Tibial artery (tissue), 4 donors: ENCODE results near the gene CSNK1D.
A peak's percentile ranks its signal among the peaks of the same experiment; 100 is the strongest.

Source experiments
- DNase-seq, 2 donors: peaks; one replicate each; pipeline ENCODE4 v3.0.0-alpha.2; 2019
- H3K27ac ChIP-seq, 2 donors: fragments of 200-600 bp; sonication (generic) in 1 of 2; 1 replicate in 1 of 2; 2 replicates in 1 of 2; pipeline ENCODE4 v1.5.1; 2018 to 2019; ENCODE audit warnings: mild to moderate bottlenecking in 1 of 2
- H3K27me3 ChIP-seq, 2 donors: fragments of 200-600 bp; sonication (generic) in 1 of 2; one replicate each; pipeline versions ENCODE4 v1.5.1 to v1.6.0; 2016 to 2019
- H3K36me3 ChIP-seq, 3 donors: fragments of 200-600 bp; sonication (generic) in 2 of 3; one replicate each; pipeline ENCODE4 v1.5.1; 2016 to 2019; ENCODE audit warnings: mild to moderate bottlenecking in 2 of 3
- H3K4me1 ChIP-seq, 4 donors: fragments of 200-600 bp; sonication (generic) in 2 of 4; 1 replicate in 3 of 4; 2 replicates in 1 of 4; pipeline ENCODE4 v1.5.1; 2016 to 2019
- H3K4me3 ChIP-seq, 2 donors: fragments of 200-600 bp; sonication (generic) in 1 of 2; 1 replicate in 1 of 2; 2 replicates in 1 of 2; pipeline ENCODE4 v1.5.1; 2018 to 2019; ENCODE audit warnings: mild to moderate bottlenecking in 2 of 2
- H3K9me3 ChIP-seq, 3 donors: fragments of 200-600 bp; sonication (generic) in 1 of 3; one replicate each; pipeline ENCODE4 v1.5.1; 2016 to 2019
- intact Hi-C: fragments of 100-400 bp; cut with DNase I; formaldehyde crosslinking; loops from one replicate; pipeline ENCODE4 v1.15.0; 2023; ENCODE audit warnings: low total_unique reads
- TF ChIP-seq, protein P1 (sequence below), 2 experiments: fragments of 200-600 bp in 1 of 2; fragments of 450-650 bp in 1 of 2; IDR thresholded peaks; one replicate each; pipeline ENCODE4 v1.5.1; 2017 to 2019; ENCODE audit warnings: antibody characterized with exemption in 2 of 2, mild to moderate bottlenecking in 1 of 2, moderate library complexity in 1 of 2

Gene CSNK1D

DNA sequence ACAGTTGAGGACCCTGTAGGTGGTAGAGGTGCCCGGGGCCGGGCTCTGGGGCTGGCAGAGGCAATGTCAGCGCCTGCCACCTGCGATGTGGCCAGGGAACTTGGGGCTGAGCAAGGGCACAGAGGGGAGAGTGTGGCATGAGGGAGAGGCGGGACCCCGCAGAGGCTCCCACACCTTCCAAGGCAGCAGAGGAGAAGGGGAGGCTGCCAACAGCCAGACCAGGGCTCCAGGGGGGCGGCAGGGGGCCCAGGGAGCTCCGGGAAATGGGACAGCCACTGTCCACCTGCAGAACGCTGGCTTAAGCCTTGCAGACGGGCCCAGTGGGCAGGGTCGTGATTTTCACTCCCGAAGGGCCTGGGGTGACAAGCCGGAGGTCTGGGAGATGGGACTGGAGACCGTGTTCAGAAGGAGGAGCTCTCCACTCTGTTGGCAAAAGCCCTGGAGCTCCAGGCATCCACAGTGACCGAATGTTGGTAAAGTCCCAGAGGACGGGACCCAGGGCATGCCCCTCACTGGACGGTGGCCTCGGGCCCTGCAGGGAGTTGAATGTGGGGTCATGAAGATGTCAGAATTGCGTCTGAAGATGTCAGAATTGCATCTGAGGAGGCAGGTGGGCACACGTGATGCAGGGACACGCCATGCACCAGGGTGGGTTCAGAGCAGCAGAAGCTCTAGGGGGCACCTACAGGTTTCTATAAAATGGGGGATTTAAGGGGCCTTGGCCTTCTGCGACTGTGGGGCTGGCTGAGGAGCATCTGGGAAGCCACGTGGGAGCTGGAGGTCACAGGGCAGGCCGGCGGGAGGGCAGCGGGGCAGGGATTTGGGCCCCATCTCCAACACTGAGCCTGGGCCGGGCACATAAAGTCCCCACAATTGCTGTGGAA is 25.3 kb upstream of the CSNK1D start:
- DNase-seq: no peak
- Histone ChIP-seq H3K27ac (peak overlapping the region; percentile 74 to 78), H3K4me3 (peak overlapping the region; percentile 48 to 59), H3K4me1 (peaks cover 0 to 38% (median 27%) of the 10 kb centered on the region in 4 donors), H3K9me3 (no peaks in the 10 kb centered on the region), H3K27me3 (peaks cover 0 to 31% of the 10 kb centered on the region in 2 donors), H3K36me3 (no peaks in the 10 kb centered on the region)
- TF ChIP-seq, protein P1, sequence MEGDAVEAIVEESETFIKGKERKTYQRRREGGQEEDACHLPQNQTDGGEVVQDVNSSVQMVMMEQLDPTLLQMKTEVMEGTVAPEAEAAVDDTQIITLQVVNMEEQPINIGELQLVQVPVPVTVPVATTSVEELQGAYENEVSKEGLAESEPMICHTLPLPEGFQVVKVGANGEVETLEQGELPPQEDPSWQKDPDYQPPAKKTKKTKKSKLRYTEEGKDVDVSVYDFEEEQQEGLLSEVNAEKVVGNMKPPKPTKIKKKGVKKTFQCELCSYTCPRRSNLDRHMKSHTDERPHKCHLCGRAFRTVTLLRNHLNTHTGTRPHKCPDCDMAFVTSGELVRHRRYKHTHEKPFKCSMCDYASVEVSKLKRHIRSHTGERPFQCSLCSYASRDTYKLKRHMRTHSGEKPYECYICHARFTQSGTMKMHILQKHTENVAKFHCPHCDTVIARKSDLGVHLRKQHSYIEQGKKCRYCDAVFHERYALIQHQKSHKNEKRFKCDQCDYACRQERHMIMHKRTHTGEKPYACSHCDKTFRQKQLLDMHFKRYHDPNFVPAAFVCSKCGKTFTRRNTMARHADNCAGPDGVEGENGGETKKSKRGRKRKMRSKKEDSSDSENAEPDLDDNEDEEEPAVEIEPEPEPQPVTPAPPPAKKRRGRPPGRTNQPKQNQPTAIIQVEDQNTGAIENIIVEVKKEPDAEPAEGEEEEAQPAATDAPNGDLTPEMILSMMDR (IDR thresholded peaks at IDR 0.05): no peak
- intact Hi-C loops: loop anchor here (10.0 kb wide), 1 partner anchor 54 kb away; no protein-coding TSS in a partner anchor

DNA sequence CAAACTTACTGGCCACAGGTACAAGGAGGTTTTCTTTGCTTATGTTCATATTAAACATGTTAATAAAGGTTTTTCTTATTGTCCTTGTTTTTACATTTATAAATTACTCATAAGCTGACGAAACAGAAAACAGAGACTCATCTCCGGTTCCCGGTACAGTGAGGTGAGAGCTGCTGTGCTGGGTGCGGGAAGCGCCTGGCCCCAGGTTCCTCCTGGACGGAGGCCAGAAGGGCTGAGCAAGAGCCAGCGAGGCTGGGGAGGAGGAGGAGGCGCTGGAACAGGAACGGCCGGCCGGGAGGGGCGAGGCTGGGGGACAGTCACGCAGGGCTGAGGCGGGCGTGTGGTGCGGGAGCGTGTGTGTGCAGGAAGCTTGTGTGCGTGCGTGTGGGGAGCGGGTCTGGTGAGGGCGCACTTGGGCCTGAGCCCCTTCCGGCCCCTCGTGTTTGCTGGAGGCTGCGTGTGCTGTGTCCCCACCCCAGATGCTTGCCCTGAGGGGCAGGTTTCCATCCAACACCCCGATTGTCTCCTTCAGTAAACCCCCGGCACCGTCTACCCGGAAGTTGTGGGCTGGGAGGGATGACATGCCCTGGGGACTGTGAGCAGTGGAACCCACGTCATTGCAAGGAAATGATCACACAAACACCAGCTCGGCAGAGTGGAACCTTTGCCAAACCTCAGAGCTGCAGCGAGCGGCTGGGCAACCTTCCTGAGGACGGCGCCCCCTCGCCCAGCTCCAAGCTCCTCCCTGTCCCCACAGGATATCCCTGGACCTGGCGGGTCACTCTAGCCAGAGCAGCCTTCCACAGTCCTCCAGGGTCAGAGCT is 24.4 kb upstream of the CSNK1D start:
- TF ChIP-seq, protein P1 (IDR thresholded peaks at IDR 0.05): no peak
- Histone ChIP-seq H3K9me3 (no peaks in the 10 kb centered on the region), H3K4me3 (peak overlapping the region; percentile 48 to 59), H3K36me3 (no peaks in the 10 kb centered on the region), H3K27ac (peak overlapping the region; percentile 74 to 78), H3K27me3 (peaks cover 0 to 22% of the 10 kb centered on the region in 2 donors), H3K4me1 (peaks cover 0 to 44% (median 31%) of the 10 kb centered on the region in 4 donors)
- intact Hi-C loops: loop anchor here (10.0 kb wide), 1 partner anchor 53 kb away; no protein-coding TSS in a partner anchor
- DNase-seq: peak; percentile 86 to 95

DNA sequence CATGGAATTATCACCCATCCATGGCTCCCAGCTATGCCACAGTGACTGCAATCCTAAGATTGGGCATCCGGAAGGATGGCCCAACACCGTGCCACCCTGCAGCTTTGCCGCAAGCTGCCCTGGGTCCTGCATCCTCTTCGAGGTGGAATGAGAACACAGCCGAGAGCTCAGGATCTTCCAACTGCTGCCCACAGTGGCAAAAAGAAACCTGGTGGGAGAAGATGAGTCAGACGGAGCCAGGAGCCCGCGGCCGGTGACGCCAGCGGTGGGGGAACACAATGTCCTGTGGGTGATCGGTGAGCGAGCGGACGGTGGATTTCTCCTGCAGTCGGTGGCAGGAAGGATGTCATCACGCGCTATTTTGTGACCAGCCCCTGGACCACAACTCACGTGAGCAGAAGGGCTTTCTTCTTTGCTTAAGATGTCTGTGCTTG is 23.8 kb upstream of the CSNK1D start:
- no peaks in the 10 kb centered on the region for H3K9me3 ChIP-seq
- intact Hi-C loops: loop anchor here (10.0 kb wide), 1 partner anchor 52 kb away; no protein-coding TSS in a partner anchor
- H3K4me1 ChIP-seq: peaks cover 0 to 46% (median 31%) of the 10 kb centered on the region in 4 donors
- H3K27ac ChIP-seq: peak overlapping the region; percentile 74 to 78
- TF ChIP-seq, protein P1 (IDR thresholded peaks at IDR 0.05): no peak
- peak; percentile 82 to 91 for DNase-seq
- peak overlapping the region; percentile 48 to 59 for H3K4me3 ChIP-seq
- peaks cover 0 to 18% of the 10 kb centered on the region in 2 donors for H3K27me3 ChIP-seq
- no peaks in the 10 kb centered on the region for H3K36me3 ChIP-seq

DNA sequence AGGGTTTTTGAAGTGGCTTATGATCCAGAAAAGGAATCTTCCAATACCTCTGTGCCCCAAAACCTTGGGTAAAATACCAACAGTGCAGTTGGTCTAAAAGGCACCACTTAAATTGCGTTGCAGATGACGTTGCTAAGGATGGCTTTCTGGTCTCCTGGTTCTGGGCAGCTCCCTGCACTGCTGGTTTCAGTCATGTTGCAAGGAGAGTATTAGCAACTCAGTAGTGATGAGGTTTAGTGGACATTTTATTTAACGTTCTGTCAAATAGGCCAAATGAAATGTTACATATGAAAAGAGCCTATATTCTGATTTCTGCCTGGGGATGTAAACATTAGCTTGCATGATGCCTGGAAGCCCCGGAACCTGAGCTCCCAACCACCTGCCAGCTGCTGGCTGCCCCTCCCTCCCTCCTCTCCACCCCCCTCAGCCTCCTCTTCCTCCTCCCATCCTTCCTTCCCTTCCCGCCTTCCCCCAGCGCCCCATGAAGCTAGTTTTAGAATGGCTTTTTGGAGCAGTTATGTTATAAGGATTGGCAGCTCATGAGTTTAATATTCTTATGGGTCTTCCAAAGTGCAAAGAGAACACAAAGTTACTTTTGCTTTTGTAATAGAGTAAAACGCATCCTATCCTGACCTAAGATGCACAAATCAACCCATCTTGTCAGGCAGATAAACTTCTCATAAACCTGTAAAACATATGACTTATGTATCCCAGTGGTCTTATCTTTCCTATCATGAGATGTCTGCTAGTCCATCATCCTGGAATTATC is 23.2 kb upstream of the CSNK1D start:
- DNase-seq: no peak
- intact Hi-C loops: loop anchor here (10.0 kb wide), 1 partner anchor 52 kb away; no protein-coding TSS in a partner anchor
- H3K9me3 ChIP-seq: no peaks in the 10 kb centered on the region
- TF ChIP-seq, protein P1 (IDR thresholded peaks at IDR 0.05): no peak
- no peaks in the 10 kb centered on the region for H3K36me3 ChIP-seq
- peaks cover 0 to 12% of the 10 kb centered on the region in 2 donors for H3K27me3 ChIP-seq
- H3K4me3 ChIP-seq: peak overlapping the region in 1 of 2 donors; percentile 48
- H3K27ac ChIP-seq: peak overlapping the region; percentile 74 to 78
- H3K4me1 ChIP-seq: peaks cover 0 to 50% (median 33%) of the 10 kb centered on the region in 4 donors

DNA sequence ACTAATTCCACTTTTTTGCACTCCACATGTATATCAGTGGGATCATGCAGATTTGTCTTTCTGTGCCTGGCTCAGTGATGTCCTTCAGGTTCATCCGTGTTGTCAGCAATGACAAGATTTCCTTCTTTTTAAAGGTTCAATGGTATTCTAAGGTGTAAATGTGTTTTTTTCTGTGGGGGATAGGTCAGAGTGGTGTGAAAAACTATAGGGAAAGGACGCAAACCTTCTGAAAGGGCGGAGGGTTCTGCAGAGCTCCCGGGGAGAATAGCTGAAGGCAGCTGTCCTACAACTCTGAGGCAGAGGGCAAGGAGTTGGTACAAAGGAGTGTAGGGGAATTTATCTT is 21.9 kb upstream of the CSNK1D start:
- TF ChIP-seq, protein P1 (IDR thresholded peaks at IDR 0.05): no peak
- H3K36me3 ChIP-seq: no peaks in the 10 kb centered on the region
- no peaks in the 10 kb centered on the region for H3K27me3 ChIP-seq
- no peak overlapping the region for H3K27ac ChIP-seq
- no peaks in the 10 kb centered on the region for H3K9me3 ChIP-seq
- H3K4me1 ChIP-seq: peaks cover 0 to 43% (median 31%) of the 10 kb centered on the region in 4 donors
- intact Hi-C loops: loop anchor here (10.0 kb wide), 1 partner anchor 51 kb away; no protein-coding TSS in a partner anchor
- no peak overlapping the region for H3K4me3 ChIP-seq
- DNase-seq: no peak
